Stimulated activated CD8-positive, alpha-beta memory T cell treated with anti-CD3 and anti-CD28 coated beads, Interleukin-15, amount 100 ng/mL, for 4 hours (primary cell): ENCODE measurements around the gene BCAN.

ENCODE experiments used
- DNase-seq, 2 donors: peaks; one replicate each; pipeline ENCODE4 v3.0.0-alpha.2; 2020; ENCODE audit warnings: low read depth in 2 of 2

The BCAN gene

DNA sequence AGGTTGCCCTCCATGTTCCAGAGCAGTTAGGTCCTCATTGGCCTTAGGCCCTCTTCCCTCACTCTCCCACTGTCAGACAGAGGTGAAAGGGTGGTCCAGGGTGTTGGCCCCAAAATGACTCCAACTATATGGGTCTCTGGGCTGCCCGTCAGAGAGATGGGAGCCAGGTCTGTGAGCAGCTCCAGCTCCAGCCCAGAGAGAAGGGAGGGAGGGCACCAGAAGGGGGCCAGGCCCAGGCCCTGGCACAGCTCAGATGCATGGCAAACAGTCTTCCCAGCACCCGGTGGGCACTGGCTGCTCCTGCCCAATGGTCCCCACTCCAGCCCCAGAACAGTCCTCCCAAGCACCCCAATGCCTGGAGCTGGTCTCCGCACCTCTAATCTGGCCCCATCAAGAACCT, 2.2 kb downstream of the BCAN start:
- DNase-seq, result no peak

- no peak for DNase-seq
These were observed 2.7 kb downstream of the BCAN start for GRCh38 chr1:156644640-156645039.

DNA sequence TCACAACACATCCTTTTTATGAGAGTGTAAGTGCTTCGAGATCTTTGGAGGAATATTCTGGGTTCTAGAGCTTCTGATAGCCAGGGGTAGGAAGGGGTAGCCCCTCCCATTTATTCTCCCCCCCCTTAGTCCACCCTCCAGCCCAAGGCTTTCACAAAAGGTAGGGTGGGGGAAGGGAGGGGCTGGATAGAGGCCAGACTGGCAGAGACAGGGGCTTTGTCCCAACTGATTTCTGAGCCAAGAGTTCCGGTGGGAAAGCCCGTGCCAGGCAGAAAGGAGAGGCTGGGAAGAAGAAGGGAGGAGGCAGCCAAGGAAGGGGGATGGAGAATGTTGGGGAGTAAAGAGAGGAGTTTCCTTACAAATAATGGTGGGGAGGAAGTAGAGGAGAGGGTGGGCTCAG, 3.1 kb downstream of the BCAN start:
- no peak for DNase-seq

GRCh38 chr1:156645666-156646065, 3.7 kb downstream of the BCAN start:
- DNase-seq, result no peak

DNA sequence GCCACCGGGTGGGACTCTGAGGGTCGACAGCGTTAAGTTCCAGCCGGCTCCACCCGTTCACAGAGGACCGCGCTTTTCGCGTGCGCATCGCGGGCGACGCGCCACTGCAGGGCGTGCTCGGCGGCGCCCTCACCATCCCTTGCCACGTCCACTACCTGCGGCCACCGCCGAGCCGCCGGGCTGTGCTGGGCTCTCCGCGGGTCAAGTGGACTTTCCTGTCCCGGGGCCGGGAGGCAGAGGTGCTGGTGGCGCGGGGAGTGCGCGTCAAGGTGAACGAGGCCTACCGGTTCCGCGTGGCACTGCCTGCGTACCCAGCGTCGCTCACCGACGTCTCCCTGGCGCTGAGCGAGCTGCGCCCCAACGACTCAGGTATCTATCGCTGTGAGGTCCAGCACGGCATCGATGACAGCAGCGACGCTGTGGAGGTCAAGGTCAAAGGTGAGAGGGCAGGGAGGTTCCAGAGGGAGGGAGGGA, 4.9 kb downstream of the BCAN start:
- DNase-seq, result no peak

DNA sequence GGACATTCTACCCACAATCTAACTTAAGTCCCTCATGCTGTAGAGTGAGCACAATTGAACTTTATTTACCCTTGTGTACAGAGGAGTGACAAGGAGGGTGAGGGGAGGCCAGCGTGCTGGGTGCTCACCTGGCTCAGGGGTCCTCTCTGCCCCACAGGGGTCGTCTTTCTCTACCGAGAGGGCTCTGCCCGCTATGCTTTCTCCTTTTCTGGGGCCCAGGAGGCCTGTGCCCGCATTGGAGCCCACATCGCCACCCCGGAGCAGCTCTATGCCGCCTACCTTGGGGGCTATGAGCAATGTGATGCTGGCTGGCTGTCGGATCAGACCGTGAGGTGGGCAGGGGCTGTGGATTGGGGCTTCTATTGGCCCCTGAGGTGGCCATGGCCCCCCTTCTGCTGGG, 5.4 kb downstream of the BCAN start:
- DNase-seq, result no peak

DNA sequence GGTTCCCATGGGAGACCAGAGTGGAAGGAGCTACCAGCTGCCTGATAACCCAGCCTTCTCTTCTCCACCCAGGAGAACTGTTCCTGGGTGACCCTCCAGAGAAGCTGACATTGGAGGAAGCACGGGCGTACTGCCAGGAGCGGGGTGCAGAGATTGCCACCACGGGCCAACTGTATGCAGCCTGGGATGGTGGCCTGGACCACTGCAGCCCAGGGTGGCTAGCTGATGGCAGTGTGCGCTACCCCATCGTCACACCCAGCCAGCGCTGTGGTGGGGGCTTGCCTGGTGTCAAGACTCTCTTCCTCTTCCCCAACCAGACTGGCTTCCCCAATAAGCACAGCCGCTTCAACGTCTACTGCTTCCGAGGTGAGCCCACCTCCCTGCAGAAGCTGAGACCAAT, 6.6 kb downstream of the BCAN start:
- no peak for DNase-seq

DNA sequence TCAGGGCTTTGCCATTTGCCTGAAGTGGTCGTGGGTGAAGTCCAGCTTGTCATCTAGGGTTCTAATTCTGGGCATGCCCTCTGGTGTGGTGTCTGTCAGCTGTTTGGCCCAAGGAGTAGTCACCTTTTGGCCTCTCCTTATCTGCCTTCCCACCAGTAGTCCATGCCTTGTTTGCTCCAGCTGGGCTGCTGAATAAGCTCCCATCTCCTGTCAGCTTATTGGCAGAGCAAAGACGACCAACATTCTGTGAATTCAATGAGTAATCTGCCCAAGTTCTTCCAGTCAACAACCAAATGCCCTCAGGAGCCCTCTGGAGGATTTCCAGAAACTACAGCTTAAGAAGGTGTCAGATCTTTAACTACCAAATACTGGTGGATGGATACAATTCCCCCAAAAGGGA, 7.0 kb downstream of the BCAN start:
- DNase-seq, result no peak

- no peak for DNase-seq
These were observed 10.4 kb downstream of the BCAN start for GRCh38 chr1:156652131-156652991.

DNA sequence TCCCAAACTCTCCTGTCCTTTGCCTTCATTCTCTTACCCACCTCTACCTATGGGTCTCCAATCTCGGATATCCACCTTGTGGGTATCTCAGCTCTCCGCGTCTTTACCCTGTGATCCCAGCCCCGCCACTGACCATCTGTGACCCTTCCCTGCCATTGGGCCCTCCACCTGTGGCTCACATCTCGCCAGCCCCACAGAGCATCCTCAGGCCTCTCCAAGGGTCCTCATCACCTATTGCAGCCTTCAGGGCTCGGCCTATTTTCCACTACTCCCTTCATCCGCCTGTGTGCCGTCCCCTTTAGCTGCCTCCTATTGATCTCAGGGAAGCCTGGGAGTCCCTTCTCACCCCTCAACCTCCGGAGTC, 11.1 kb downstream of the BCAN start:
- no peak for DNase-seq

DNA sequence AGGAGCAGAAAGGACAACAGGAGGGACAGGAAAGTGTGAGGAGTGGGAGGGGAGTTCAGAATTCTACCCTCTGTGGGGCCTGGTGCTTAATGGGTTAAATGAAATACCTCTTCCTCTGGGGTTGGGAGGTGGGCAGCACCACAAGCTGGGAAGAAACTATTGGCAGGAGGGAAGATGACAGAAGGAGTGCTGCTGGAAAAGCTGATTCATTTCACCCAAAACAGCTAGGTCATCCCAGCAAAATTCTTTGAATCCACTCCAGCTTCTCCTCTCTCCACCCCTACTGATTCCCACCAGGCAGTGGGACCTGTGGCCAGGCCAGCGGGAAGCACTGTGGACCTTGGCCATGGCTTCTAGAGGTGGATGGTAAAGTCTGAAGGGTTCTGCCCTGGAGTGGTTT, 12.8 kb downstream of the BCAN start:
- no peak for DNase-seq

GRCh38 chr1:156655151-156655903, 13.4 kb downstream of the BCAN start:
- no peak for DNase-seq

DNA sequence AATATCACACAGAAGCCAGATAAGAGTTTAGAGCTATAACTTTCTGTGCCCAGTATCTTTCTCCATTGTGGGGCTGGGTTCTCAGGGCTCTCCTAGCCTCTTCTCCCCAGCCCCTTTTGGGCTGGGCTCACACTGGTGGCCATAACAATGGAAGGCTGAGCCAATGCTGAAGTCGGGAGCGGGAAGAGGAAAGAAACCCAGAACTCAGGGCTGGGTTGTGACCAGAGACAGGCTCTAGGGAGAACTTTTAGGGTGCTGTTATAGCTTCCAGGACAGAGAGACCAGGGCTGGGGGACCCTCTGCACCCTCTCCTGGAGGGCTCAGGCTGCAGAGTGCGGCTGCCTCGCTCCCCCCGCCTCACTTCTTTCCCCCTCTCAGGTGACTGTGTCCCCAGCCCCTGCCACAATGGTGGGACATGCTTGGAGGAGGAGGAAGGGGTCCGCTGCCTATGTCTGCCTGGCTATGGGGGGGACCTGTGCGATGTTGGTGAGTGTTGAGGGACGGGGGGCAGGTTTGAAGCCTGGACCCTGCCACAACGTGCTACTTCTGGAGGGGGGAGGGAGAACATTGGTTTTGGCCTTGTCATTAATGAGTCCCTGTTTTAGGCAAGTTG, 14.1 kb downstream of the BCAN start:
- DNase-seq, result no peak

- peak; percentile 38 to 56 for DNase-seq
These were observed 15.2 kb downstream of the BCAN start for GRCh38 chr1:156656806-156657740.

- DNase-seq, result no peak
These were observed 15.9 kb downstream of the BCAN start for GRCh38 chr1:156657741-156658319.

DNA sequence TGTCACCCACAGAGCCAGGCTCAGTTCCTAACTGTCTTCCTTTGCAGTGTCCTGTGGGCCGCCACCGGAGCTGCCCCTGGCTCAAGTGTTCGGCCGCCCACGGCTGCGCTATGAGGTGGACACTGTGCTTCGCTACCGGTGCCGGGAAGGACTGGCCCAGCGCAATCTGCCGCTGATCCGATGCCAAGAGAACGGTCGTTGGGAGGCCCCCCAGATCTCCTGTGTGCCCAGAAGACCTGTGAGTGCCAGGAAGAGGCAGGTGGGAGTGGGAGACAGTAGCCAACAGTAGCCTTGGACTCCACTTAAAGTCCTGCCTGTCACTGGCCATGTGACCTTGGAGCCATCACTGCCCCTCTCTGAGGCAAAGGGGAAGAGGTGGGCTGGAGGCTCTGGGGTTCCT, 16.6 kb downstream of the BCAN start:
- no peak for DNase-seq

- DNase-seq, result no peak
These were observed 17.1 kb downstream of the BCAN start for GRCh38 chr1:156658945-156659574.

GRCh38 chr1:156659661-156659987, 17.7 kb downstream of the BCAN start:
- DNase-seq, result no peak

DNA sequence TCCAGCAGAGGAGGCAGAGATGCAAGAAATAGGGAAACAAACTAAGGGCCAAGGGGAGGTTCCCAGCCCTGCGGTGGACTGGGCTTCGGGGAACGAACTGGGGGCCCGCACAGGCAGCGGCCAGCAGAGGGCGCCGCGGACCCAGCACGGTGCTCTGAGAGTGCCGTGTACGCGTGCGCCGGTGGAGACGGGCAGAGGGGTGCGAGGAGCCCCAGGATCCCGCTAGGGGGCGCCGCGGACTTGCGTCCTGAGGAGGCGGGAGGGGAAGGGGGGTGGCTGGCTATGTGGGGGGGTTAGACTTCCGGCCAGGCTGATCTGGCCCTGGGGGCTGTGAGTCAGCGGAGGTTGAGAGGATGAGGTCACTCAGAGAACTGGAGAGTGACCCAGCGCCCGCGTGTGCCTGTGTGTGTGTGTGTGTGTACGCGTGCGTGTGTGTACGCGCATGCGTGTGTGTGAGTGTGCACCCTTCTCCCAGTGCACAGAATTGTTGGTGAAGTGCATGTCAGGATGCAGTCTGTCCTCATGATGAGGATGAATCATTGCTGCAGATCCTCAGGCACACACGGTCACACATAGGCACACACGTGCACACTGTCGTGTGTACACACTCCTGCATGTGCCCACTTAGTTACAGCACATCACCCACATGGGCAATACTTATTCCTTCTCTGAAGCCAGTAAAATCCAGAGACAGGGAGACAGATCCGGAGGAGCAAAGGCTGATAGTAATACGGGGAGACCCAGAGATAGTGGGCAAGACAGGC, 18.3 kb downstream of the BCAN start:
- peak; percentile 73 to 74 for DNase-seq

GRCh38 chr1:156660752-156661112, 18.8 kb downstream of the BCAN start:
- no peak for DNase-seq
